Kidney (tissue), 14 donors: ENCODE results near the gene LRRC4C. TPM values are rescaled to one million over a fixed set of nuclear protein-coding genes. Genes with fewer than 3 reads are reported as not detected.

Source experiments
- DNase-seq, 5 donors: peaks; one replicate each; pipeline ENCODE4 v3.0.0-alpha.2; 2013 to 2020
- FAIRE-seq: peaks from 2 replicates; lab custom pipeline; 2012; peaks lifted over from hg19 to GRCh38; lab: Jason Lieb, UNC
- H3K27ac ChIP-seq, 2 donors: one replicate each; pipeline ENCODE4 v1.7.0; 2013; ENCODE audit warnings: low read depth in 2 of 2, low read length in 2 of 2, inconsistent platforms in 1 of 2
- H3K27me3 ChIP-seq: one replicate; pipeline ENCODE4 v1.7.1; 2013; ENCODE audit warnings: low read length, inconsistent platforms; ENCODE audit not compliant: control insufficient read depth, insufficient read depth
- H3K36me3 ChIP-seq, 3 donors: one replicate each; pipeline versions ENCODE4 v1.7.0 to v1.7.1; 2013; ENCODE audit warnings: low read length in 3 of 3, control low read depth in 1 of 3, inconsistent platforms in 1 of 3; ENCODE audit not compliant: insufficient read depth in 3 of 3, control insufficient read depth in 2 of 3
- H3K4me1 ChIP-seq, 3 donors: one replicate each; pipeline versions ENCODE4 v1.7.0 to v1.7.1; 2013; ENCODE audit warnings: low read length in 3 of 3, inconsistent platforms in 1 of 3, low read depth in 1 of 3; ENCODE audit not compliant: control insufficient read depth in 2 of 3, insufficient read depth in 2 of 3
- H3K4me3 ChIP-seq, 3 donors: one replicate each; pipeline versions ENCODE4 v1.7.0 to v1.8.1; 2013; ENCODE audit warnings: low read length in 3 of 3, control low read depth in 1 of 3, inconsistent platforms in 1 of 3
- H3K9ac ChIP-seq, 3 donors: one replicate each; pipeline versions ENCODE4 v1.7.0 to v1.7.1; 2013; ENCODE audit warnings: low read length in 3 of 3, control low read depth in 1 of 3, inconsistent platforms in 1 of 3
- H3K9me3 ChIP-seq, 3 donors: one replicate each; pipeline versions ENCODE4 v1.7.0 to v1.7.1; 2013; ENCODE audit warnings: low read length in 3 of 3, control low read depth in 1 of 3, inconsistent platforms in 1 of 3; ENCODE audit not compliant: control insufficient read depth in 2 of 3, insufficient read depth in 1 of 3
- intact Hi-C: fragments of 100-400 bp; cut with DNase I; formaldehyde crosslinking; loops from one replicate; pipeline ENCODE4 v1.11.1; 2022
- polyA plus RNA-seq: library from polyadenylated mRNA; stranded (reverse); fragments of 350-450 nt; fragmentation: Illumina TruSeq; extraction: RNeasy Lipid Tissue Mini Kit (QIAGEN cat#74804); gene quantifications from one replicate; pipeline ENCODE4 v1.2.3, GENCODE V29; 2014; ENCODE audit warnings: low read depth, low replicate concordance; ENCODE audit not compliant: insufficient read depth
- total RNA-seq: library from RNA; stranded (reverse); fragmentation: NEBNext Ultra II Directional; extraction: Animal tissue kit (Norgen Biotek cat#: 25700); gene quantifications from one replicate; pipeline ENCODE4 v1.2.1, GENCODE V29; 2021
- TF ChIP-seq, protein P1 (sequence below): IDR thresholded peaks from 3 replicates; pipeline ENCODE4 v1.5.1; 2012; ENCODE audit warnings: mild to moderate bottlenecking, moderate library complexity, borderline replicate concordance; ENCODE audit not compliant: insufficient read depth; ENCODE audit errors: extremely low read depth
- donor health status: control.
- donor health status: control.
- donor health status: control.
- donor health status: control.
- donor health status: control.
- donor health status: DM: yes; HTN: yes; CAD: no.
- donor health status: Normal renal cell carcinoma (clear cell type).

LRRC4C gene
- total and polyA plus RNA-seq, 2 donors from 2014 or later: 0.26 to 1.6 TPM

DNA sequence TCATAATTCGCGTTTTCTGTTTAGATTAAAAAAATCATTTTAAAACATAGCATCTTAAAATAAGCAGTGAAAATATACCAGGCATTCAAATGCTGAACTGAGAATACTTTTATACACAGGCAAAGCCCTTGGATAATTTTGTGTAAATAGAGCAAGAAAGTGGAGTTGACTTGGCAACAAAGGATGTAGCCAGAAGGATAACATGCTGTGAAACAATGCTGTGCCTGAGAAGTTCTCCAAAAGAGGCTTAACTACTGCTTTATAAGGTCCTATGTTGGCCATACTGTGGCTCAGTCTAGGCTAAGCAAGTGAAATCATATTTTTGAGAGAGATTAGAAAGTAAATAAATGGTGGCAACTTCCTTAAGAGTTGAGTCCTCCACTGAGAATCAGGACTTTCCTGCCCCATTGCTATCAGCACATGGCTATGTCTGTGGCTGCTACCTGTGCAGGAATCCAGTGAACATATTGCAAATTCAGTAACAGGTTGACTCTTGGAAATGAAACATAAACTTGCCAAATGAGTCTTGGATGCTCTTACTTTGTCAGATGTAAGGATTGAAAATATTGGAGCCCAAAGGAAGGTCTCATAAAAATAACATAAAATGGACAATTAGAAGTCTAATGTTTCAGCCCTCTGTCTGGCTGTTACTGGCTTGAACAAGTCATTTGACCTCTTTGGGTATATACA is 448.9 kb downstream of the LRRC4C start:
- Histone ChIP-seq H3K9ac (no peak overlapping the region), H3K4me1 (no peaks in the 10 kb centered on the region), H3K36me3 (no peaks in the 10 kb centered on the region), H3K4me3 (no peak overlapping the region), H3K27ac (no peak overlapping the region), H3K9me3 (no peaks in the 10 kb centered on the region), H3K27me3 (no peaks in the 10 kb centered on the region)
- TF ChIP-seq, protein P1, sequence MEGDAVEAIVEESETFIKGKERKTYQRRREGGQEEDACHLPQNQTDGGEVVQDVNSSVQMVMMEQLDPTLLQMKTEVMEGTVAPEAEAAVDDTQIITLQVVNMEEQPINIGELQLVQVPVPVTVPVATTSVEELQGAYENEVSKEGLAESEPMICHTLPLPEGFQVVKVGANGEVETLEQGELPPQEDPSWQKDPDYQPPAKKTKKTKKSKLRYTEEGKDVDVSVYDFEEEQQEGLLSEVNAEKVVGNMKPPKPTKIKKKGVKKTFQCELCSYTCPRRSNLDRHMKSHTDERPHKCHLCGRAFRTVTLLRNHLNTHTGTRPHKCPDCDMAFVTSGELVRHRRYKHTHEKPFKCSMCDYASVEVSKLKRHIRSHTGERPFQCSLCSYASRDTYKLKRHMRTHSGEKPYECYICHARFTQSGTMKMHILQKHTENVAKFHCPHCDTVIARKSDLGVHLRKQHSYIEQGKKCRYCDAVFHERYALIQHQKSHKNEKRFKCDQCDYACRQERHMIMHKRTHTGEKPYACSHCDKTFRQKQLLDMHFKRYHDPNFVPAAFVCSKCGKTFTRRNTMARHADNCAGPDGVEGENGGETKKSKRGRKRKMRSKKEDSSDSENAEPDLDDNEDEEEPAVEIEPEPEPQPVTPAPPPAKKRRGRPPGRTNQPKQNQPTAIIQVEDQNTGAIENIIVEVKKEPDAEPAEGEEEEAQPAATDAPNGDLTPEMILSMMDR: no peak
- intact Hi-C loops: no loop called here
- no peak for FAIRE-seq
- no peak for DNase-seq

DNA sequence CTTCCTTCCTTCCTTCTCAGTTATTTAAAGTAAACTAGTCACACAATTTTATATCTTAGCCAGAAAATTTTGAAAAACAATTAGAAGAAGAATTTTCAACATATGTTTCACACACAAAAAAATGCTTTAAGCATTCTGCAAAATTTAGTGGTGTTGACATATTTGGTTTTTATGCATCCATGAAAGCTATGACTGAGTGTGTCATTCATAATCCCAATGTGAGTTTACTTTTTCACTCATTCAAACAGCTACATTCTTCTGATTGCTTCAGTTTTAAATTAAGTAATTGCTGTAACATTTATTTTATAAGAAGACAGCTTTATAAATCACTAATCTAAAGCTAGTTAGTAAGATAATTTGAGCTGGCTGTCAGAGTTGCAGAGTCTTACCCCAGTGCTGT is 453.5 kb downstream of the LRRC4C start:
- Histone ChIP-seq H3K27ac (no peak overlapping the region), H3K9me3 (no peaks in the 10 kb centered on the region), H3K36me3 (no peaks in the 10 kb centered on the region), H3K4me3 (no peak overlapping the region), H3K9ac (no peak overlapping the region), H3K4me1 (no peaks in the 10 kb centered on the region), H3K27me3 (no peaks in the 10 kb centered on the region)
- intact Hi-C loops: no loop called here
- FAIRE-seq: no peak
- DNase-seq: no peak
- TF ChIP-seq, protein P1: no peak

DNA sequence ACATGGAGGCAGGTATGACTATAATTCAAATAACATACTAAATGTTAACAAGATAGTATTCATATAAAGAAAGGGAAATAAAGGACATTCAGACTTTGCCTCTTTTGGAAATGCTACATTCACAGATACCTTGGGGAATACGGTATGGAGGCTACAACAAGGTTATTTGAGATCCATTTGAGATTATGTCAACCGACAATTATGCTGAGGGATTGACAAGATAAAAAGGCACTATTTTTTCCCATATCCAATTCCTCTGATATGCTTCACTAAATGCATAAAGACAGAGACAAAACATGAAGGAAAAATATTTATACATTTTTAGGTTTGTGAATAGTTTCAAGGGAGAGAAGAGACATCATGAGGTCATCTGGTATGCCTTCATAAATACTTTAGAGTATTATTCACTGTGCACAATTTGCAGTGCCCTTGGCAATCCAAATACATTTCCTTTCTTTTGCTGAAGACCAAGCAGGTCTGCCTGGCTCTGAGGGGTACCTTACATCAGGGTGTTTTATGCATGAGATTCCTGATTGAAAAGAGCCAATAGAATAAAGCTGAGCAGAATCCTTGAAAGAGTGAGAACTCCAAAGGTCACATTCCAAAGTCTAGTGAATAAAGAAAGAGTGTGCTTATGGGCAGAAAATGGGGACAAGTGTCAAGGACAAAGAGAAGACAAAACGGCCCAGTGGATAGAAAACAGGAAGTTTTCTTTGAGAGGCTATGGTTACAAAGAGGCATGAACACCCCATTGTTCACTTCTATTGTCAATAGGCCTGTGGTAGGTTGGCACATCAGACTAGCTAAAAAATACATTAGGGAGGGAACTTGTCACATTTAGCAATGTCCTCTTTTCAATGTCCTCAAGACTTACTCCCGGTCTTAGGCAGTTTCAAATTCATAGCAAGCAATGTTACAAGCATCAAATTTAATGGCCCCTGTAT is 455.8 kb downstream of the LRRC4C start:
- Histone ChIP-seq H3K9ac (no peak overlapping the region), H3K9me3 (no peaks in the 10 kb centered on the region), H3K36me3 (no peaks in the 10 kb centered on the region), H3K4me3 (no peak overlapping the region), H3K27me3 (no peaks in the 10 kb centered on the region), H3K27ac (no peak overlapping the region), H3K4me1 (no peaks in the 10 kb centered on the region)
- TF ChIP-seq, protein P1: no peak
- no peak for DNase-seq
- intact Hi-C loops: no loop called here
- FAIRE-seq: no peak
